Hematopoietic multipotent progenitor cell treated with erythropoietin and hydrocortisone succinate and interleukin-3 and kit ligand, for 6 days (in vitro differentiated cells): Measurements from ENCODE around the gene ZNF211.

ENCODE experiments used
- DNase-seq: peaks from one replicate; pipeline ENCODE4 v3.0.0-alpha.2; 2015

Gene ZNF211

GRCh38 chr19:57632987-57633831 is at the start of gene ZNF211:
Gene ZNF211 (plus strand): TSS chr19:57633168. CDS start chr19:57633347, 179 bp downstream.
- DNase-seq = peak; percentile 98

DNA sequence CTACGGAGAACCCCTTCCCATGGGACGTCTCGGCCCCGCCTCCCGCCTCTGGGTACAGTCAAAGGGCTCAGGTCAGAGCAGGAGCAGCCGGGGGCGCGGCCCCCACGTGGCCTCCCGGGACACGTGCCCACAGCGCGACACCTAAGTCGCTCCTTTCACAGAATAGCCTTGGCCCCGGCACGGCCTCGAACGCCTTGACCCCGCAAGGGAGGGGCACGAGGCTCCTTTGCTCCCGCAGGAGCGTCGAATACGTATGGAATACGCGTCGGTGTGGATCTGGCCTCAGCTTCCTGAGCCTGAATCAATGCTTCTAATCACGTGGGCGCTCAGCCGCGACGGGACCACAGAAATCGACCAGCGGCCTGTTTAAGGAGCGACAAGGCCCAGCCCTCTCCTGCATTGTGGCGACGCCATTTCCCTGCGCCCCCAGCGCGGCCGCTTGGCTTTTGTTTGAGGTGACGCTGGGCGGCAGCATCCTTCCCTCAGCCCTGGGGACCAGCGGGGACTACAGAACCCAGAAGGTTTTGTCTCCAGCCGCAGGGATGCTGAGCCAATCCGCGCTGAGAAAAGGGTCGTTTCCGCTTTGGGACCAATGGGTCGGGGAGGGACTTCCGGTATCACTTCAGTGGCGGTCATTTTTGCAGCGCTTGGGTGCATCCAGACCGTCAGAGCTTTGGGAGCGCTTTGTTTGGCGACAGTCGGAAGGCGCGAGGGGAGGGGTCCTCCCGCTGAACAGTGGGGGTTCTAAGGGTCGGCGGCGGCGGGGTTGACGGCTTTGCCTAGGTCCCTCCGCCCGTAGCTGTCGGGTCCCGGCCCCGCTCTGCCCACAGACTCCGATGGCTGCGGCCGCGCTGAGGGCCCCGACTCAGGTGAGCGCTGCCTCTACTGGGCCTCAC is 49.2 kb upstream of the ZNF211 start, which contains the start of gene ZIK1:
ZIK1 (plus strand) TSS at position 625 of the 896 bp plus-strand sequence; CDS start at position 837, 212 bp downstream.
- DNase-seq = peak; percentile 98

DNA sequence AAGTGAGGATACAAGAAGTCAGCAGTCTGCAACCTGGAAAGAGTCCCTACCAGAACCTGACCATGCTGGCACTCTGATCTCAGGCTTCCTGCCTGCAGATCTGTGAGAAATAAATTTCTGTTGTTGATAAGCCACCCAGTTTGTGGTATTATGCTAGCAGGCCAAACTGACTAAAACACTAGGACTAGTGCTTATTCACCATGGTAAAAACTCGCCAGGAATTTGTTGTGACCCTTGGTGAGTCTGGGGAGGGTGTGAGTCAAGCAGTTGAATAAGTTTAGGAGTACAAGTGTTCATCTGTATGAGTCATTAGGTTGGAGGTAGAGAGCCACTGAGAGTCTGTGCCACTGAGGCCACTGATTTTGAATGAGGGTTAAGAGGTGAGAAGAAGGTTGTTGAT is 45.4 kb upstream of the ZNF211 start:
- no peak for DNase-seq

- DNase-seq = no peak
These were observed 33.6 kb upstream of the ZNF211 start for GRCh38 chr19:57599377-57599760.

DNA sequence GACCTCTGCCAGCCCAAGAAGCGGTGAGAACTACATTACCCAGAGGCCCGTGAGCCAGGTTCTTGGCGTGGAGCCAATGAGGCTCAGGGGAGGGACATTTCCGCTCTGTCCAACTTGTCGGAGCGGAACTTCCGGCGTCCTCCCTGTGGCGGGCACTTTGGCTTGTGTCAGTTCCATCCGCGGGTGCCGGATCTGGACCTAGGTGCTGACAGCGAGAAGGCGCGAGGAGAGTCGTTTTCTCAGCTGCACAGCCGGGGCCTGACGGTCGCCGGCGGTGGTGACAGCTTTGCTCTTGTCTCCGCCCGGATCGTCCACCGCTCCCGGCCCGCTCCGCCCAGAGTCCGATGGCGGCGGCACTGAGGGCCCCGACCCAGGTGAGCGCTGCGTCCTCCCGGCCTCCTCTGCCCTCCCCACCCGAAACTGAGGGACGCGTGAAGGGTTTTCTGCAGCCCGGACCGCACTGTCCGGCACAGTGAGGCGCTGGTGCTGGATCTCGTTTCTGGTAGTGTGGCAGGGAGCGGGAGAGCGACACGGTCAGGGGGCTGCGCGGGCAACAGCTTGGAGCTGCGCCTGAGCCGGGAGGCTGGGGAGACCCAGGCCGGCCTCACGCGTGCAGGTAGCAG is 33.1 kb upstream of the ZNF211 start, which contains the start of gene ZNF530:
ZNF530 (plus strand) TSS at position 125 of the 623 bp plus-strand sequence. CDS start 4,461 bp downstream, outside the sequence.
- peak; percentile 98 for DNase-seq

- no peak for DNase-seq
These were observed 26.0 kb upstream of the ZNF211 start for GRCh38 chr19:57606931-57607330.

GRCh38 chr19:57611113-57611512 is 21.9 kb upstream of the ZNF211 start:
- DNase-seq = no peak

DNA sequence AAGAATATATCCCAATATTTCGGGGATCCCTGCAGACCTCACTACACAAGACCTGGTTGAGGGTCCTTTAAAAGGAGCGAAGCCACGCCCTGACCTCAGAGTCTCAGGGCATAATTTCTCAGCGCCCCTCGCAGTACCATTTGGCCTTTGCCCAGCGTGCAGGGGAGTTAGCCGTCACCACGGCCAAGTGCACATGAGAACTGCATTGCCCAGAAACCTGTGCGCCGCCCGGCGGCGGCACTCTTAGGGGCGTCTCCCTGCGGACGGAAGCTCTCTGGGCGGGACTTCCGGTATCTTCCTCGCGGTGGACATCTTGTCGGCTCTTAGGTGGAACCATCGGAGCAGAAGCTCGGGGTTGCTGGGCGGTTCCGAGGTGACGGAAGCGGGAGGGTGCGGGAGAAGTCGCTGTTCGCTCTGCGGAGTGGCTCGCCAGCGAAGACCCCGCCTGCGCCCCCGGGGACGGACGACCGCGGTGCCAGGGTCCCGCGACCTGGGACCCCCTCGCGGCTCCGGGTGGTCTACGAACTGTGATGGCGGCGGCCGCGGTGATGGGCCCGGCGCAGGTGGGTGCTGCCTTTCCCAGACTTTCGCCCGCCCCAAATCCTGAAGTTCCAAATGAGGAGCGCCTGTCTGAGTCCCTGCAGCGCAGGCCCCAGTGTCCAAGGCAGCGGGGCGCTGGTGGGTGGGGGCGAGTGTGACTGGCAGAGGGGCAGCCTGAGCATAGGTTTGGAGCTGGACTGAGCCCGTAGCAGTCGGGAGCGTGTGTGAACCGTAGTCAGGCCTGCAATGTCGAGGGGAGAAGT is 18.8 kb upstream of the ZNF211 start, which contains the start of gene ZNF134:
ZNF134 (plus strand) TSS at position 302 of the 803 bp plus-strand sequence. CDS start 5,227 bp downstream, outside the sequence.
- peak; percentile 97 for DNase-seq

DNA sequence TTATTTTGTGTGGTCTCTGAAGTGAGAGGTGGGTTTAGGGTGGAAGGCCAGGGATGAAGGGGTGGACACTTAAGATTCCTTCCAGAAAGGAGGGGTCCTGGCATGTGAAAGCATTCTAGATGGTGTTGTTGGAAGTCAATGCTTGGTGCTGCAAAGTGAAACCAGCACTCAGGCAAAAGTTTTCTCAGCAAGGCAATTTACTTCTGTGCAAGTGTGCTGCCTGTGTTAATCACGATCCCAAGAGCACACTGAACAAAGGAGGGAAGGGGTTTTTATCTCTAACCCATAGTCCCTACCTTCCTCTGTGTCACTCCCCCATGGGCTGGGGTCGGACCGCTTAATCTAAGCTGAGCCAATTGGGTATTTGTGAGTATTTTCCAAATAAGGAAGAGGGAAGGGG is 17.6 kb upstream of the ZNF211 start:
- peak; percentile 53 for DNase-seq

- DNase-seq = peak; percentile 22
These were observed 12.2 kb upstream of the ZNF211 start for GRCh38 chr19:57620673-57621348.

- no peak for DNase-seq
These were observed 9.9 kb upstream of the ZNF211 start for GRCh38 chr19:57623091-57623490.

- no peak for DNase-seq
These were observed 814 bp downstream of the ZNF211 start for GRCh38 chr19:57633832-57634131.

DNA sequence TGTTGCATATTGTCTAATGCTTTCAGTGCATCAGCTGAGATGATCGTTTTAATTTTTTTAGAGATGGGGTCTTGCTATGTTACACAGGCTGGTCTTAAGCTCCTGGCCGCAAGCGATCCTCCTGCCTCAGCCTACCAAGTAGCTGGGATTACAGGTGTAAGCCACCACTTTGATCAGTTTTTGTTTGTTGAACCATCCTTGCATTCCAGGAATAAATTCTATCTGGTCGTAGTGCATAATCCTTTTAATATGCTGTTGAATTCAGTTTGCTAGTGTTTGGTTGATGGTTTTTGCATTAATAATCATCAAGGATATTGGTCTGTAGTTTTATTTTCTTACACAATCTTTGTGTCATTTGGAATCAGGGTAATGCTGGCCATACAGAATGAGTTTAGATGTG is 4.4 kb downstream of the ZNF211 start:
- no peak for DNase-seq

DNA sequence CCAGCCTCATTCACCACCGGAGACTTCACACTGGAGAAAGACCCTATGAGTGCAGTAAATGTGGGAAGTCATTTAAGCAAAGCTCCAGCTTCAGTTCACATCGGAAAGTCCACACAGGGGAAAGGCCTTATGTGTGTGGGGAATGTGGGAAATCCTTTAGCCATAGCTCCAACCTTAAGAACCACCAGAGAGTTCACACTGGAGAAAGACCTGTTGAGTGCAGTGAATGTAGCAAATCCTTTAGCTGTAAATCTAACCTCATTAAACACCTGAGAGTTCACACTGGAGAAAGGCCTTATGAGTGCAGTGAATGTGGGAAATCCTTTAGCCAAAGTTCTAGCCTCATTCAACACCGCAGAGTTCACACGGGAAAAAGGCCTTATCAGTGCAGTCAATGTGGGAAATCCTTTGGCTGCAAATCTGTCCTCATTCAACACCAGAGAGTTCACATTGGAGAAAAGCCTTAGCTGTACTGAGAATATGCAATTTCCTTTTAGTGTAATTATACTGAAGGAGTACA is 8.8 kb downstream of the ZNF211 start:
- no peak for DNase-seq

DNA sequence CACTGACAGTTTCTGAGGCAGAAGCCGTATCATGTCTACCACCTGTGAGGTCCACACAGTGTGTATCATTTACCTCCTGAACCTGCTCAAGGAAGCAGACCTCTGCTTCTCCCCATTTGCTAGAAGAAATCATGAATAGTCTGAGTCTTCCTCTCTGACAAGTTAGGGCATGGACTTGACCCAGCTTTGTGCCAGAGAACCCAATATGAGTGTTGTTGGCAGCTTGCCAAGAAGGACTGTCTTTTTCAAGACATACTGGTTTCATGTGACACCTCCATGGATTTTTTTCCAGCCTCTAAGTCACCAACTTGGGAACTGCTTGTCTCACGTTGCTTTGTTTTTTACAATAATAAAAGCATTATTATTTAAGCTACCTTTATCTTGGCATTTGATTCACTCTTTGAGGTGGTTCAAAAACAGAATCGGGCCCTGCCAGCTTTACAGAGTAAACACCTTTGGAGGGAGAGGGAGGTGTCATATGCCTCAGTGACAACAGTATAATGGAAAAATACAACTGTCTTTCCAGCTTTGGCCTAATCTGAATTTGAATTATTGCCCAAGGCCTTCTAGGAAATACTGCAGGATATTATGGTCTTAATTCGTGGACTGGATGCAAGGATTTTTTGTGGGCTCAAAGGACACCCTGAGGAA is 9.6 kb downstream of the ZNF211 start:
- DNase-seq = peak; percentile 17

DNA sequence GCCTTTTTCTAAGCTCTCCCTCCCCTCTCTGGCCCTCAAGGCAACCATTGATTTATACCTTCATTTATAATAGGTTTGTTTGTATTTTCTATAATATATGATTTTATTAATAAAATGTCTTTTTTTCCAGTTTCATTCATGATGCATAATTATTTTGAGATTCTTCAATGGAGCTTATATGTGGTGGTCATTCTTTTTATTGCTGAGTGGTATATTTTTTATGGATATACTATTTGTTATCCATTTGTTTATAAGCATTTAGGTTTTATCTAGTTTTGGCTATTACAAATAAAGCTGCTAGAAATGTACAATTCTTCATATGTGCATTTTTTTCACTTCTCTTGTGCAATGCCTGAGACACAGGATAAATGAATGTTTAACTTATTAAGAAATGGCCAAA is 10.8 kb downstream of the ZNF211 start:
- no peak for DNase-seq

- no peak for DNase-seq
These were observed 15.5 kb downstream of the ZNF211 start for GRCh38 chr19:57648331-57649003.

DNA sequence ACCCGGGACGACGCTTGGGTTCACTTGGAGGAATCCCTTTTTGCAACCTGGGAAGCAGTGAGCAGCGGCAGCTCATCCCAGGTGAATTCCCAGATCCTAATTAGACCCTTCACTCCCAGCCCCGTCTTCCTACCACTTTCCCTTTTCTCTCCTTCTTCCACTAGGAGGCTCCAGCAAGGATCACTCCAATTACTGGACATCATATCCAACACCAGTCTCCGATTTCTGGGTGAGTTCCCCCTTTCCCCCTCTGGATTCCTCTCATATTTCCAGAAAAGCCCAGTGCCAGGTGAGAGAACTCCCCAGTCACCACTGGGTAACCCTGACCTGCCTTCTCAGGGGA is 18.7 kb downstream of the ZNF211 start:
- no peak for DNase-seq

DNA sequence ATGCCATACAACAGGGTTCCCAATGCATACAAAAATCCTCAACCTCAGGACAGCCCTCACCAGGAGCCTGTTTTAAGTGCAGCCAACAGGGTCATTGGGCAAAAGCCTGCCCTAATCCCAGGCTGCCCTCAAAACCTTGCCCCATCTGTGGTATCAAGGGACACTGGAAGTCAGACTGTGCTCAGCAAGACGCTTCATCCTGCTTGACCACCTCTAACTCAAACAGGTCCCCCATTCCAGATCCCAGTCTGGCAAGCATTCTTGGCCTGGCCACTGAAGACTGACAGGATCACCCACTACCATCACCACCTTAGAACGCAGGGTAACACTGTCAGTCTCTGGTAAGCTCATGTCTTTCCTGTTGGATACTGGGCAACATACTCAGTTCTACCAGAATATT is 20.7 kb downstream of the ZNF211 start:
- DNase-seq = no peak

DNA sequence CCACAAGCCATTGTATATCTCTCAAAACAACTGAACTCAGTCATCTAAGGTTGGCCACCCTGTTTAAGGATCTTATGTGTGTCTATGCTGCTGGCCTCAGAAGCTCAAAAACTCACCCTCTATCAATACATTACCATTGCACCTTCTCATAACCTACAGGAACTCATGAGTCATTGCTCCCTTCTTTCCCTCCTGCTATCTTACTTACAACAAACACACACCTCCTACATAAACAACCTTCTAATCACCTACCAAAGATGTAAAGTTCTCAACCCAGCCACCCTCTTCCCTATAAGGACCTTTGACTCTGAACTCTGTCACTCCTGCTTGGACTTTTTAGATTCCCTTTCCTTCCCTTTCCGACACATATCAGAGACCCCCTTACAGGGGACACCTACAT is 22.5 kb downstream of the ZNF211 start:
- no peak for DNase-seq
